Measurements from ENCODE around the gene PAEP.

Gene PAEP

GRCh38 chr9:135551456-135551855 lies 10.1 kb upstream of the PAEP start:
- no peak for DNase-seq

- DNase-seq, result no peak
Observed at GRCh38 chr9:135552021-135552697, 9.4 kb upstream of the PAEP start.

- DNase-seq, result no peak
Observed at GRCh38 chr9:135552698-135553171, 8.8 kb upstream of the PAEP start.

- no peak for DNase-seq
Observed at GRCh38 chr9:135554718-135555117, 6.8 kb upstream of the PAEP start.

- no peak for DNase-seq
Observed at GRCh38 chr9:135555203-135555602, 6.4 kb upstream of the PAEP start.

- no peak for DNase-seq
Observed at GRCh38 chr9:135555910-135556309, 5.6 kb upstream of the PAEP start.

- no peak for DNase-seq
Observed at GRCh38 chr9:135559606-135560005, 1.9 kb upstream of the PAEP start.

GRCh38 chr9:135562235-135562745 lies 734 bp downstream of the PAEP start:
- no peak for DNase-seq

GRCh38 chr9:135563039-135563476 lies 1.5 kb downstream of the PAEP start:
- no peak for DNase-seq

- no peak for DNase-seq
Observed at GRCh38 chr9:135563858-135564257, 2.3 kb downstream of the PAEP start.

GRCh38 chr9:135565141-135565628 lies 3.6 kb downstream of the PAEP start:
- DNase-seq, result no peak

- no peak for DNase-seq
Observed at GRCh38 chr9:135565636-135566035, 4.1 kb downstream of the PAEP start.

GRCh38 chr9:135566552-135566951 lies 5.0 kb downstream of the PAEP start:
- no peak for DNase-seq

GRCh38 chr9:135567311-135567710 lies 5.8 kb downstream of the PAEP start:
- no peak for DNase-seq

GRCh38 chr9:135568026-135568425 lies 6.5 kb downstream of the PAEP start:
- no peak for DNase-seq

GRCh38 chr9:135570456-135570855 lies 8.9 kb downstream of the PAEP start:
- no peak for DNase-seq

GRCh38 chr9:135572233-135572632 lies 10.7 kb downstream of the PAEP start:
- DNase-seq, result no peak

- DNase-seq, result no peak
Observed at GRCh38 chr9:135573124-135573523, 11.6 kb downstream of the PAEP start.

GRCh38 chr9:135574331-135574730 lies 12.8 kb downstream of the PAEP start:
- DNase-seq, result no peak

- no peak for DNase-seq
Observed at GRCh38 chr9:135574943-135575342, 13.4 kb downstream of the PAEP start.

GRCh38 chr9:135575995-135576631 lies 14.6 kb downstream of the PAEP start:
- DNase-seq, result no peak

- no peak for DNase-seq
Observed at GRCh38 chr9:135577256-135577655, 15.7 kb downstream of the PAEP start.

- DNase-seq, result no peak
Observed at GRCh38 chr9:135579356-135579755, 17.8 kb downstream of the PAEP start.
